HepG2 (cell line): ENCODE measurements around the gene MICAL3. TPM values are rescaled to one million over a fixed set of nuclear protein-coding genes. Genes with fewer than 3 reads are reported as not detected.
A peak's percentile ranks its signal among the peaks of the same experiment; 100 is the strongest.

Experiments used
- ARID5B ChIP-seq: IDR thresholded peaks from 2 replicates; pipeline ENCODE4 v1.4.0; 2020; ENCODE audit warnings: mild to moderate bottlenecking, missing genetic modification reagents
- FOXK1 ChIP-seq: sonication (generic); formaldehyde crosslinking; IDR thresholded peaks from 2 replicates; pipeline ENCODE4 v1.4.0; 2020; ENCODE audit warnings: low read depth, missing genetic modification reagents, borderline replicate concordance
- GATAD2A ChIP-seq: IDR thresholded peaks from 2 replicates; pipeline ENCODE4 v1.6.1; 2016
- MATR3 ChIP-seq: sonication (generic); formaldehyde crosslinking; IDR thresholded peaks from 2 replicates; pipeline ENCODE4 v1.4.0; 2020; ENCODE audit warnings: missing genetic modification reagents
- NFKB2 ChIP-seq: sonication (generic); formaldehyde crosslinking; IDR thresholded peaks from 2 replicates; pipeline ENCODE4 v1.4.0; 2020; ENCODE audit warnings: missing genetic modification reagents, borderline replicate concordance
- NFKBIZ ChIP-seq: IDR thresholded peaks from 2 replicates; pipeline ENCODE4 v1.6.1; 2018; ENCODE audit warnings: missing genetic modification reagents, missing compliant biosample characterization
- PBX2 ChIP-seq: IDR thresholded peaks from 2 replicates; pipeline ENCODE4 v1.6.1; 2016; ENCODE audit warnings: control low read depth
- SALL1 ChIP-seq: sonication (generic); formaldehyde crosslinking; IDR thresholded peaks from 2 replicates; pipeline ENCODE4 v1.8.0; 2022; ENCODE audit warnings: mild to moderate bottlenecking, missing genetic modification reagents
- SAP130 ChIP-seq: IDR thresholded peaks from 2 replicates; pipeline ENCODE4 v1.6.1; 2016; ENCODE audit warnings: low read depth
- SIX4 ChIP-seq: sonication (generic); formaldehyde crosslinking; IDR thresholded peaks from 2 replicates; pipeline ENCODE4 v1.4.0; 2020; ENCODE audit warnings: missing genetic modification reagents
- SOX13 ChIP-seq, 3 experiments: fragments of 450-650 bp in 1 of 3; sonication (generic) in 1 of 3; formaldehyde crosslinking in 1 of 3; IDR thresholded peaks in 2 of 3; conservative IDR thresholded peaks in 1 of 3; 2 replicates each; pipeline versions ENCODE4 v1.5.0 to v1.6.1; 2016 to 2020; ENCODE audit warnings: antibody characterized with exemption in 1 of 3, mild to moderate bottlenecking in 1 of 3, missing compliant biosample characterization in 1 of 3, missing genetic modification reagents in 1 of 3, moderate library complexity in 1 of 3
- SRSF4 ChIP-seq: fragments of 200-400 bp; formaldehyde crosslinking; IDR thresholded peaks from one replicate; pipeline ENCODE4 v1.6.1; 2018; ENCODE audit warnings: mild to moderate bottlenecking, low read depth, low read length, moderate library complexity; ENCODE audit not compliant: poor library complexity, severe bottlenecking
- ZBTB21 ChIP-seq: sonication (generic); formaldehyde crosslinking; IDR thresholded peaks from 2 replicates; pipeline ENCODE4 v1.4.0; 2020; ENCODE audit warnings: missing genetic modification reagents
- ZFX ChIP-seq: sonication (generic); formaldehyde crosslinking; IDR thresholded peaks from 2 replicates; pipeline ENCODE4 v1.4.0; 2020; ENCODE audit warnings: mild to moderate bottlenecking, low read depth, missing genetic modification reagents, moderate library complexity
- ZNF34 ChIP-seq: sonication (generic); formaldehyde crosslinking; IDR thresholded peaks from 2 replicates; pipeline ENCODE4 v1.4.0; 2020; ENCODE audit warnings: mild to moderate bottlenecking, missing genetic modification reagents, borderline replicate concordance
- ZNF484 ChIP-seq: sonication (generic); formaldehyde crosslinking; IDR thresholded peaks from 2 replicates; pipeline ENCODE4 v1.5.1; 2020; ENCODE audit warnings: mild to moderate bottlenecking, low read depth, missing genetic modification reagents, borderline replicate concordance
- ZNF687 ChIP-seq: sonication (generic); formaldehyde crosslinking; IDR thresholded peaks from 2 replicates; pipeline ENCODE4 v1.5.1; 2020; ENCODE audit warnings: mild to moderate bottlenecking, missing genetic modification reagents, moderate library complexity
- ZNF800 ChIP-seq: sonication (generic); formaldehyde crosslinking; IDR thresholded peaks from 2 replicates; pipeline ENCODE4 v1.4.0; 2020; ENCODE audit warnings: missing genetic modification reagents
- polyA plus RNA-seq, 8 experiments: library from polyadenylated mRNA; depleted of rRNA in 3 of 8; stranded (reverse) in 7 of 8; unstranded in 1 of 8; fragments of >200 nt; fragmentation: Illumina TruSeq in 4 of 8; extraction: Trizol in 4 of 8; gene quantifications; 2 replicates each; pipeline versions ENCODE4 v1.2.1 to v1.2.3, GENCODE V29; 2011 to 2016; ENCODE audit warnings: low read depth in 4 of 8, missing spikeins in 1 of 8, mixed read lengths in 1 of 8; ENCODE audit not compliant: insufficient read depth in 1 of 8
- total RNA-seq, 5 experiments: library from RNA; depleted of rRNA; stranded (reverse); fragments of >200 nt; fragmentation: Illumina TruSeq; extraction: Trizol; gene quantifications; 2 replicates each; pipeline ENCODE4 v1.2.3, GENCODE V29; 2016; ENCODE audit warnings: low read depth in 1 of 5

Gene MICAL3
- total and polyA plus RNA-seq, 2 of the 13 experiments (the other 11 are each of a cell fraction or from before 2014, with no cell fraction given), result 5.3 to 12.5 TPM

GRCh38 chr22:18035751-18036150 is 11.4 kb upstream of the MICAL3 start (continued):
- TF ChIP-seq PBX2 (CRISPR knock-in tag) (peak; percentile 62), ZNF800 (CRISPR knock-in tag) (no peak), ZBTB21 (CRISPR knock-in tag) (peak; percentile 70), ZNF687 (CRISPR knock-in tag) (peak; percentile 59), ZNF484 (CRISPR knock-in tag) (no peak), ZNF34 (CRISPR knock-in tag) (no peak), ZFX (CRISPR knock-in tag) (peak; percentile 30; the same call in 1 of the 2 replicates), SRSF4 (no peak), SAP130 (CRISPR knock-in tag) (peak; percentile 40; the same call in 1 of the 2 replicates), GATAD2A (CRISPR knock-in tag) (peak; percentile 69), SIX4 (CRISPR knock-in tag) (peak; percentile 77; the same call in 1 of the 2 replicates), SOX13 (IDR thresholded peaks at IDR 0.05) (no peak), SOX13 (CRISPR knock-in tag; conservative IDR thresholded peaks at IDR 0.05 in 1 of 2, IDR thresholded peaks at IDR 0.05 in 1 of 2) (no peak), NFKB2 (CRISPR knock-in tag) (no peak), FOXK1 (CRISPR knock-in tag) (peak; percentile 43; the same call in 1 of the 2 replicates), NFKBIZ (no peak), ARID5B (peak; percentile 60), MATR3 (CRISPR knock-in tag) (no peak), SALL1 (CRISPR knock-in tag) (peak; percentile 50)
